ENCODE measurements around the gene MYH7. TPM values are rescaled to one million over a fixed set of nuclear protein-coding genes. Genes with fewer than 3 reads are reported as not detected.
A peak's percentile ranks its signal among the peaks of the same experiment; 100 is the strongest.

The MYH7 gene
- total RNA-seq, 4 donors from 2014 or later = 1,360 to 5,274 (median 3,359) TPM

GRCh38 chr14:23411563-23412525 is 23.6 kb downstream of the MYH7 start:
- no peaks in the 10 kb centered on the region for H3K9me3 ChIP-seq
- in situ Hi-C loops (cut with MboI; ENCODE audit: low sequenced_read_pairs in 4 of 4) (no loop called here), intact Hi-C loops (cut with DNase I; ENCODE audit: low total_unique reads) (loop anchor here (2.0 kb wide), 1 partner anchor 23 kb away; the partner anchor contains the start of gene MYH7)
- no peak for TF ChIP-seq POLR2A (IDR thresholded peaks at IDR 0.05)
- TF ChIP-seq CTCF (IDR thresholded peaks at IDR 0.05 in 4 of 5, conservative IDR thresholded peaks at IDR 0.05 in 1 of 5) = no peak
- peak overlapping the region in 1 of 4 donors; percentile 8 for H3K4me3 ChIP-seq
- H3K4me1 ChIP-seq = peaks cover 10 to 54% of the 10 kb centered on the region in 2 donors
- H3K36me3 ChIP-seq = no peaks in the 10 kb centered on the region
- H3K27me3 ChIP-seq = no peaks in the 10 kb centered on the region
- H3K27ac ChIP-seq = peak overlapping the region; percentile 79 to 90 (median 84)
- DNase-seq (peak in 1 of 2 donors; percentile 41), ATAC-seq (no peak)

GRCh38 chr14:23409966-23410635 is 25.4 kb downstream of the MYH7 start:
- Histone ChIP-seq H3K27ac (peak overlapping the region; percentile 79 to 90 (median 84)), H3K9me3 (no peaks in the 10 kb centered on the region), H3K27me3 (no peaks in the 10 kb centered on the region), H3K4me3 (peak overlapping the region in 1 of 4 donors; percentile 31), H3K4me1 (peaks cover 10 to 65% of the 10 kb centered on the region in 2 donors), H3K36me3 (no peaks in the 10 kb centered on the region)
- intact Hi-C loops (cut with DNase I; ENCODE audit: low total_unique reads) (loop anchor here (2.0 kb wide), 1 partner anchor 25 kb away; the partner anchor contains the start of gene MYH7), in situ Hi-C loops (cut with MboI; ENCODE audit: low sequenced_read_pairs in 4 of 4) (no loop called here)
- TF ChIP-seq POLR2A (IDR thresholded peaks at IDR 0.05) (peak; percentile 16 to 60), CTCF (IDR thresholded peaks at IDR 0.05 in 4 of 5, conservative IDR thresholded peaks at IDR 0.05 in 1 of 5) (no peak)
- ATAC-seq = peak; percentile 30 to 53
- peak; percentile 53 to 95 for DNase-seq

GRCh38 chr14:23409475-23409874 is 26.0 kb downstream of the MYH7 start:
- intact Hi-C loops (cut with DNase I; ENCODE audit: low total_unique reads) (no loop called here), in situ Hi-C loops (cut with MboI; ENCODE audit: low sequenced_read_pairs in 4 of 4) (no loop called here)
- Histone ChIP-seq H3K4me3 (peak overlapping the region in 2 of 4 donors; percentile 8 to 47), H3K36me3 (no peaks in the 10 kb centered on the region), H3K27ac (peak overlapping the region; percentile 79 to 90 (median 84)), H3K4me1 (peaks cover 10 to 62% of the 10 kb centered on the region in 2 donors), H3K9me3 (no peaks in the 10 kb centered on the region), H3K27me3 (no peaks in the 10 kb centered on the region)
- DNase-seq = peak; percentile 66 to 86
- peak; percentile 49 to 76 for ATAC-seq
- no peak for TF ChIP-seq CTCF (IDR thresholded peaks at IDR 0.05 in 4 of 5, conservative IDR thresholded peaks at IDR 0.05 in 1 of 5)
- TF ChIP-seq POLR2A (IDR thresholded peaks at IDR 0.05) = no peak

- ATAC-seq (peak in 1 of 2 donors; percentile 5), DNase-seq (peak in 1 of 2 donors; percentile 72)
- intact Hi-C loops (cut with DNase I; ENCODE audit: low total_unique reads) (no loop called here), in situ Hi-C loops (cut with MboI; ENCODE audit: low sequenced_read_pairs in 4 of 4) (no loop called here)
- Histone ChIP-seq H3K36me3 (no peaks in the 10 kb centered on the region), H3K9me3 (no peaks in the 10 kb centered on the region), H3K27ac (peak overlapping the region; percentile 79 to 90 (median 84)), H3K4me3 (peak overlapping the region in 1 of 4 donors; percentile 47), H3K4me1 (peaks cover 10 to 55% of the 10 kb centered on the region in 2 donors), H3K27me3 (no peaks in the 10 kb centered on the region)
- TF ChIP-seq CTCF (IDR thresholded peaks at IDR 0.05 in 4 of 5, conservative IDR thresholded peaks at IDR 0.05 in 1 of 5) = no peak
- no peak for TF ChIP-seq POLR2A (IDR thresholded peaks at IDR 0.05)
These were observed 27.2 kb downstream of the MYH7 start for GRCh38 chr14:23408307-23408630.
